Peyer's patch (tissue), 4 donors: Measurements from ENCODE around the gene ANO2. TPM values are rescaled to one million over a fixed set of nuclear protein-coding genes. Genes with fewer than 3 reads are reported as not detected.

Source experiments
- DNase-seq, 3 donors: peaks; one replicate each; pipeline ENCODE4 v3.0.0-alpha.2; 2017 to 2019
- H3K27ac ChIP-seq, 4 donors: fragments of 200-600 bp; sonication (generic); one replicate each; pipeline ENCODE4 v1.5.1; 2016 to 2019
- H3K27me3 ChIP-seq, 2 donors: fragments of 200-600 bp; sonication (generic); one replicate each; pipeline ENCODE4 v1.5.1; 2019
- H3K36me3 ChIP-seq, 3 donors: fragments of 200-600 bp; sonication (generic); one replicate each; pipeline ENCODE4 v1.5.1; 2016 to 2019
- H3K4me1 ChIP-seq, 4 donors: fragments of 200-600 bp; sonication (generic); one replicate each; pipeline ENCODE4 v1.5.1; 2016 to 2019
- H3K4me3 ChIP-seq, 4 donors: fragments of 200-600 bp; sonication (generic); 1 replicate in 3 of 4; 2 replicates in 1 of 4; pipeline ENCODE4 v1.5.1; 2016 to 2019; ENCODE audit warnings: mild to moderate bottlenecking in 1 of 4
- H3K9me3 ChIP-seq, 4 donors: fragments of 200-600 bp; sonication (generic); one replicate each; pipeline ENCODE4 v1.5.1; 2016 to 2019; ENCODE audit warnings: mild to moderate bottlenecking in 1 of 4
- CTCF ChIP-seq, 6 experiments: fragments of 450-650 bp in 4 of 6; fragments of 200-600 bp in 2 of 6; sonication (generic) in 1 of 6; IDR thresholded peaks; one replicate each; pipeline ENCODE4 v1.5.1; 2017 to 2019; ENCODE audit warnings: antibody characterized with exemption in 6 of 6, mild to moderate bottlenecking in 3 of 6, moderate library complexity in 1 of 6
- POLR2A ChIP-seq, 2 donors: fragments of 450-650 bp; IDR thresholded peaks; one replicate each; pipeline ENCODE4 v1.5.1; 2017; ENCODE audit warnings: antibody characterized with exemption in 2 of 2, mild to moderate bottlenecking in 2 of 2, moderate library complexity in 2 of 2
- total RNA-seq, 4 donors: library from RNA; depleted of rRNA; stranded (reverse); fragments of >200 nt; gene quantifications; one replicate each; pipeline ENCODE4 v1.1.0, GENCODE V29; 2016

Gene ANO2
- total RNA-seq, 4 donors from 2014 or later: 0.53 to 23.9 (median 5.8) TPM

GRCh38 chr12:5817246-5817645 lies 127.8 kb downstream of the ANO2 start:
- H3K27ac ChIP-seq: no peak overlapping the region
- H3K9me3 ChIP-seq: peaks cover 0 to 6% (median 2%) of the 10 kb centered on the region in 4 donors
- DNase-seq: no peak
- no peaks in the 10 kb centered on the region for H3K4me1 ChIP-seq
- no peak for TF ChIP-seq POLR2A (IDR thresholded peaks at IDR 0.05)
- TF ChIP-seq CTCF (IDR thresholded peaks at IDR 0.05): no peak
- no peaks in the 10 kb centered on the region for H3K27me3 ChIP-seq
- no peak overlapping the region for H3K4me3 ChIP-seq
- no peaks in the 10 kb centered on the region for H3K36me3 ChIP-seq

- Histone ChIP-seq H3K4me1 (no peaks in the 10 kb centered on the region), H3K27me3 (no peaks in the 10 kb centered on the region), H3K9me3 (no peaks in the 10 kb centered on the region), H3K4me3 (no peak overlapping the region), H3K27ac (no peak overlapping the region), H3K36me3 (no peaks in the 10 kb centered on the region)
- no peak for TF ChIP-seq CTCF (IDR thresholded peaks at IDR 0.05)
- no peak for DNase-seq
Observed at GRCh38 chr12:5809586-5809985, 135.5 kb downstream of the ANO2 start.

GRCh38 chr12:5808981-5809380 lies 136.1 kb downstream of the ANO2 start:
- Histone ChIP-seq H3K4me3 (no peak overlapping the region), H3K9me3 (no peaks in the 10 kb centered on the region), H3K4me1 (no peaks in the 10 kb centered on the region), H3K27ac (no peak overlapping the region), H3K27me3 (no peaks in the 10 kb centered on the region), H3K36me3 (no peaks in the 10 kb centered on the region)
- no peak for DNase-seq
- no peak for TF ChIP-seq CTCF (IDR thresholded peaks at IDR 0.05)
- TF ChIP-seq POLR2A (IDR thresholded peaks at IDR 0.05): no peak

GRCh38 chr12:5807514-5808219 lies 137.4 kb downstream of the ANO2 start:
- no peaks in the 10 kb centered on the region for H3K9me3 ChIP-seq
- TF ChIP-seq CTCF (IDR thresholded peaks at IDR 0.05) (no peak), POLR2A (IDR thresholded peaks at IDR 0.05) (no peak)
- no peak for DNase-seq
- H3K27me3 ChIP-seq: no peaks in the 10 kb centered on the region
- H3K4me1 ChIP-seq: no peaks in the 10 kb centered on the region
- no peak overlapping the region for H3K27ac ChIP-seq
- no peak overlapping the region for H3K4me3 ChIP-seq
- no peaks in the 10 kb centered on the region for H3K36me3 ChIP-seq

- H3K27me3 ChIP-seq: no peaks in the 10 kb centered on the region
- H3K27ac ChIP-seq: no peak overlapping the region
- no peak for TF ChIP-seq CTCF (IDR thresholded peaks at IDR 0.05)
- TF ChIP-seq POLR2A (IDR thresholded peaks at IDR 0.05): no peak
- DNase-seq: no peak
- H3K4me3 ChIP-seq: no peak overlapping the region
- H3K4me1 ChIP-seq: no peaks in the 10 kb centered on the region
- no peaks in the 10 kb centered on the region for H3K36me3 ChIP-seq
- no peaks in the 10 kb centered on the region for H3K9me3 ChIP-seq
Observed at GRCh38 chr12:5807090-5807414, 138.0 kb downstream of the ANO2 start.
